HCT116 (cell line): ENCODE measurements around the gene NCAPD3. TPM values are rescaled to one million over a fixed set of nuclear protein-coding genes. Genes with fewer than 3 reads are reported as not detected.

Source experiments
- ATAC-seq: fragments of 200-7000 bp; cut with Tn5 transposase; 2 replicates; pipeline ENCODE4 v1.9.1; 2020; ENCODE audit warnings: mild to moderate bottlenecking, moderate library complexity
- BruUV-seq: library from RNA; stranded (reverse); fragments of 400-500 nt; replicated peaks from 2 replicates; lab custom pipeline; 2021; lab: Mats Ljungman, UMichigan
- CTCF ChIA-PET: fragments of 300-600 bp; sonication (Branson Sonifier 250); formaldehyde crosslinking; loops from one replicate; lab custom pipeline; 2021; ENCODE audit warnings: antibody characterized with exemption; lab: Charles Lee
- POLR2A ChIA-PET: fragments of 300-600, 350-600 bp; sonication (Branson Sonifier 250); formaldehyde crosslinking; loops from one replicate; lab custom pipeline; 2021; ENCODE audit warnings: antibody characterized with exemption; lab: Charles Lee
- RAD21 ChIA-PET, 2 experiments: fragments of 300-600 bp; sonication (Branson Sonifier 250); formaldehyde crosslinking; loops; one replicate each; lab custom pipeline; 2023; ENCODE audit warnings: low total read pairs in 2 of 2; ENCODE audit not compliant: uncharacterized antibody in 2 of 2, unreplicated experiment in 2 of 2, low non-redundant PET in 1 of 2; lab: Charles Lee
- DNase-seq: peaks from one replicate; pipeline ENCODE4 v3.0.0-alpha.2; 2010; ENCODE audit warnings: low read depth, low spot score
- H2AFZ ChIP-seq: fragments of 200-600 bp; shearing (Covaris generic), sonication (generic); 2 replicates; pipeline ENCODE4 v1.6.1; 2017; ENCODE audit warnings: low read depth, mixed run types, mixed read lengths, antibody characterized with exemption, low read length; ENCODE audit not compliant: poor library complexity, severe bottlenecking
- H3K27ac ChIP-seq: 2 replicates; pipeline ENCODE4 v1.5.1; 2012; ENCODE audit warnings: low read depth, low read length
- H3K27me3 ChIP-seq: fragments of 200-600 bp; sonication (generic); 2 replicates; pipeline ENCODE4 v1.6.1; 2016; ENCODE audit warnings: mixed run types, low read length, mixed read lengths; ENCODE audit not compliant: insufficient read depth
- H3K36me3 ChIP-seq, 2 experiments: fragments of 200-500 bp in 1 of 2; fragments of 200-600 bp in 1 of 2; sonication (Bioruptor generic) in 1 of 2; sonication (generic) in 1 of 2; 2 replicates each; pipeline versions ENCODE4 v1.5.1 to v1.6.1; 2014 to 2016; ENCODE audit warnings: low read length in 2 of 2, inconsistent platforms in 1 of 2, mixed read lengths in 1 of 2, mixed run types in 1 of 2; ENCODE audit not compliant: insufficient read depth in 2 of 2, control insufficient read depth in 1 of 2
- H3K4me1 ChIP-seq, 2 experiments: fragments of 200-600 bp in 1 of 2; sonication (generic) in 1 of 2; 2 replicates each; pipeline versions ENCODE4 v1.5.1 to v1.6.1; 2012 to 2017; ENCODE audit warnings: low read length in 2 of 2, inconsistent platforms in 1 of 2, mild to moderate bottlenecking in 1 of 2, mixed read lengths in 1 of 2, mixed run types in 1 of 2, moderate library complexity in 1 of 2; ENCODE audit not compliant: insufficient read depth in 2 of 2, control insufficient read depth in 1 of 2
- H3K4me2 ChIP-seq: fragments of 200-600 bp; sonication (generic); 2 replicates; pipeline ENCODE4 v1.6.1; 2017; ENCODE audit warnings: mixed run types, low read length, mixed read lengths
- H3K4me3 ChIP-seq, 2 experiments: fragments of 200-600 bp in 1 of 2; sonication (generic) in 1 of 2; replicated peaks in 1 of 2; 2 replicates each; pipeline ENCODE4 v1.5.1; 2011 to 2016; ENCODE audit warnings: low read length in 2 of 2, control low read depth in 1 of 2, low read depth in 1 of 2, mild to moderate bottlenecking in 1 of 2, mixed read lengths in 1 of 2, mixed run types in 1 of 2
- H3K79me2 ChIP-seq: fragments of 200-600 bp; sonication (generic); 2 replicates; pipeline ENCODE4 v1.6.1; 2017; ENCODE audit warnings: mild to moderate bottlenecking, mixed run types, low read length, moderate library complexity, mixed read lengths; ENCODE audit not compliant: insufficient read depth
- H3K9ac ChIP-seq: fragments of 200-600 bp; sonication (generic); 2 replicates; pipeline ENCODE4 v1.6.1; 2016; ENCODE audit warnings: low read length, mixed read lengths
- H3K9me2 ChIP-seq: fragments of 200-600 bp; sonication (generic), shearing (Covaris generic); 2 replicates; pipeline ENCODE4 v1.6.1; 2017; ENCODE audit warnings: mixed run types, mild to moderate bottlenecking, moderate library complexity; ENCODE audit not compliant: insufficient read depth
- H3K9me3 ChIP-seq, 2 experiments: fragments of 200-500 bp in 1 of 2; fragments of 200-600 bp in 1 of 2; sonication (Bioruptor generic) in 1 of 2; sonication (generic) in 1 of 2; 2 replicates each; pipeline ENCODE4 v1.6.1; 2014 to 2017; ENCODE audit warnings: low read length in 2 of 2, mixed read lengths in 2 of 2, inconsistent platforms in 1 of 2, low read depth in 1 of 2, mild to moderate bottlenecking in 1 of 2, mixed run types in 1 of 2, moderate library complexity in 1 of 2; ENCODE audit not compliant: control insufficient read depth in 1 of 2, insufficient read depth in 1 of 2
- H4K20me1 ChIP-seq: fragments of 200-600 bp; sonication (generic), shearing (Covaris generic); 2 replicates; pipeline ENCODE4 v1.6.1; 2017; ENCODE audit warnings: mixed run types, mild to moderate bottlenecking, moderate library complexity; ENCODE audit not compliant: insufficient read depth
- ATF3 ChIP-seq: IDR thresholded peaks from 2 replicates; pipeline ENCODE4 v1.6.1; 2012
- CBX3 ChIP-seq: IDR thresholded peaks from 2 replicates; pipeline ENCODE4 v1.6.1; 2012; ENCODE audit warnings: low read depth
- CEBPB ChIP-seq: IDR thresholded peaks from 2 replicates; pipeline ENCODE4 v1.6.1; 2012; ENCODE audit warnings: low read depth
- ELF1 ChIP-seq: IDR thresholded peaks from 2 replicates; pipeline ENCODE4 v1.6.1; 2012; ENCODE audit warnings: low read depth, borderline replicate concordance
- EZH2 ChIP-seq: fragments of 200-600 bp; sonication (generic); IDR thresholded peaks from 2 replicates; pipeline ENCODE4 v1.6.1; 2017; ENCODE audit warnings: antibody characterized with exemption, mixed run types
- FOSL1 ChIP-seq: IDR thresholded peaks from 2 replicates; pipeline ENCODE4 v1.6.1; 2012; ENCODE audit warnings: low read depth
- JUND ChIP-seq: IDR thresholded peaks from 2 replicates; pipeline ENCODE4 v1.6.1; 2012
- POLR2A ChIP-seq: IDR thresholded peaks from 2 replicates; pipeline ENCODE4 v1.7.0; 2011; ENCODE audit warnings: borderline replicate concordance; ENCODE audit not compliant: insufficient read depth, insufficient read length; ENCODE audit errors: extremely low read depth
- POLR2AphosphoS5 ChIP-seq: IDR thresholded peaks from 2 replicates; pipeline ENCODE4 v1.6.1; 2011; ENCODE audit warnings: mild to moderate bottlenecking, low read depth, low read length, moderate library complexity
- RAD21 ChIP-seq: IDR thresholded peaks from 2 replicates; pipeline ENCODE4 v1.6.1; 2012; ENCODE audit warnings: low read depth, mild to moderate bottlenecking
- REST ChIP-seq: IDR thresholded peaks from 2 replicates; pipeline ENCODE4 v1.6.1; 2012; ENCODE audit warnings: low read depth
- SIN3A ChIP-seq: IDR thresholded peaks from 2 replicates; pipeline ENCODE4 v1.6.1; 2012; ENCODE audit warnings: low read depth
- SP1 ChIP-seq: IDR thresholded peaks from 2 replicates; pipeline ENCODE4 v1.6.1; 2012; ENCODE audit warnings: low read depth
- SRF ChIP-seq: IDR thresholded peaks from 2 replicates; pipeline ENCODE4 v1.6.1; 2012; ENCODE audit warnings: low read depth
- TCF7L2 ChIP-seq: IDR thresholded peaks from 2 replicates; pipeline ENCODE4 v1.7.0; 2011; ENCODE audit warnings: borderline replicate concordance, inconsistent platforms; ENCODE audit not compliant: insufficient read depth, insufficient read length; ENCODE audit errors: extremely low read depth
- YY1 ChIP-seq: IDR thresholded peaks from 2 replicates; pipeline ENCODE4 v1.6.1; 2011; ENCODE audit warnings: low read length, low read depth, moderate library complexity, mild to moderate bottlenecking; ENCODE audit not compliant: insufficient replicate concordance; ENCODE audit errors: extremely low read depth
- ZFX ChIP-seq: fragments of 450-650 bp; IDR thresholded peaks from 2 replicates; pipeline ENCODE4 v1.6.1; 2017
- ZNF274 ChIP-seq: fragments of 200-500 bp; sonication (Bioruptor generic); IDR thresholded peaks from 2 replicates; pipeline ENCODE4 v1.6.1; 2014; ENCODE audit warnings: mild to moderate bottlenecking, low read depth, low read length, inconsistent platforms
- intact Hi-C: fragments of 100-400 bp; cut with micrococcal nuclease; formaldehyde crosslinking; loops from 2 replicates; pipeline ENCODE4 v1.10.0; 2022
- total RNA-seq: library from RNA; stranded (reverse); gene quantifications from one replicate; pipeline ENCODE4 v1.2.1, GENCODE V29; 2021; ENCODE audit not compliant: unreplicated experiment
- TF ChIP-seq, protein P1 (sequence below): IDR thresholded peaks from 2 replicates; pipeline ENCODE4 v1.6.1; 2012

Gene NCAPD3
- total RNA-seq, 1 experiment from 2014 or later, result 71.0 TPM

- TF ChIP-seq REST (no peak), ATF3 (no peak)
Measured at GRCh38 chr11:134143801-134144200, 80.0 kb downstream of the NCAPD3 start (continued).

GRCh38 chr11:134142536-134142935, 81.2 kb downstream of the NCAPD3 start:
- H3K4me3 ChIP-seq, result no peak overlapping the region
- H3K27me3 ChIP-seq, result peaks cover 13% of the 10 kb centered on the region; the same call in 1 of the 2 replicates
- TF ChIP-seq ZFX (no peak), SP1 (no peak), SRF (no peak), TCF7L2 (no peak), YY1 (no peak), ATF3 (no peak), RAD21 (no peak), POLR2A (no peak), SIN3A (no peak), POLR2AphosphoS5 (no peak), ELF1 (no peak), ZNF274 (no peak), CEBPB (no peak), CBX3 (no peak), EZH2 (no peak), JUND (no peak), REST (no peak), FOSL1 (no peak)
- TF ChIP-seq, protein P1, sequence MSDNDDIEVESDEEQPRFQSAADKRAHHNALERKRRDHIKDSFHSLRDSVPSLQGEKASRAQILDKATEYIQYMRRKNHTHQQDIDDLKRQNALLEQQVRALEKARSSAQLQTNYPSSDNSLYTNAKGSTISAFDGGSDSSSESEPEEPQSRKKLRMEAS, result no peak
- H3K4me2 ChIP-seq, result no peak overlapping the region
- H3K9me2 ChIP-seq, result no peaks in the 10 kb centered on the region
- H3K9ac ChIP-seq, result no peak overlapping the region
- intact Hi-C loops, result no loop called here
- no peaks in the 10 kb centered on the region for H3K79me2 ChIP-seq
- ChIA-PET RAD21 (no interaction called here), POLR2A (no interaction called here), CTCF (interaction anchor here (0.8 to 1.0 kb wide), 2 partner anchors 44 to 92 kb away, joined by 3 to 4 read pairs; no protein-coding TSS in a partner anchor)
- no peak overlapping the region for H3K27ac ChIP-seq
- no peaks in the 10 kb centered on the region for H3K9me3 ChIP-seq
- ATAC-seq (no peak), DNase-seq (no peak)
- no peaks in the 10 kb centered on the region for H4K20me1 ChIP-seq
- H3K36me3 ChIP-seq, result no peaks in the 10 kb centered on the region
- H2AFZ ChIP-seq, result no peak overlapping the region
- no peaks in the 10 kb centered on the region; a peak in 1 of 4 replicates for H3K4me1 ChIP-seq
- no TSS peak for BruUV-seq
